Measurements from ENCODE around the gene HDAC4. TPM values are rescaled to one million over a fixed set of nuclear protein-coding genes. Genes with fewer than 3 reads are reported as not detected.

HDAC4 gene
- total RNA-seq, 1 experiment from 2014 or later = 40.1 TPM

GRCh38 chr2:239407112-239407511 is 6.3 kb upstream of the HDAC4 start:
- H3K36me3 ChIP-seq (ENCODE audit: control insufficient read depth, insufficient read depth, low read length) = no peaks in the 10 kb centered on the region
- CTCF ChIA-PET = no interaction called here
- TF ChIP-seq POLR2AphosphoS5 (IDR thresholded peaks at IDR 0.05; ENCODE audit: low read depth, low read length) = no peak
- no peak for TF ChIP-seq REST (IDR thresholded peaks at IDR 0.05; ENCODE audit: insufficient read depth in 1 of 2, low read depth in 2 of 2, low read length in 1 of 2)
- TF ChIP-seq CTCF (IDR thresholded peaks at IDR 0.05) = no peak
- TF ChIP-seq TCF7L2 (IDR thresholded peaks at IDR 0.05; ENCODE audit: low read depth, low read length) = no peak
- TF ChIP-seq SIN3A (IDR thresholded peaks at IDR 0.05; ENCODE audit: borderline replicate concordance, insufficient read depth, low read depth, low read length) = no peak
- POLR2A ChIA-PET = no interaction called here
- H3K27ac ChIP-seq (ENCODE audit: low read length) = no peak overlapping the region
- ATAC-seq = no peak
- no peaks in the 10 kb centered on the region for H3K9me3 ChIP-seq (ENCODE audit: control insufficient read depth, insufficient read depth, low read depth, low read length)
- H3K4me1 ChIP-seq (ENCODE audit: control insufficient read depth, insufficient read depth, low read length) = no peaks in the 10 kb centered on the region
- no peak for DNase-seq (ENCODE audit: low read depth, low spot score)
- H3K4me3 ChIP-seq (ENCODE audit: low read depth in 2 of 2, low read length in 2 of 2) = no peak overlapping the region
- no TSS peak for BruUV-seq (replicated peaks)
- intact Hi-C loops (cut with micrococcal nuclease; ENCODE audit: unreplicated experiment) = no loop called here
- in situ Hi-C loops (cut with HindIII; ENCODE audit: low pct_unique_long_range_greater_than_20kb, low sequenced_read_pairs) = no loop called here
- no peaks in the 10 kb centered on the region for H3K27me3 ChIP-seq (ENCODE audit: control insufficient read depth, insufficient read depth, low read length)

GRCh38 chr2:239406316-239406995 is 5.6 kb upstream of the HDAC4 start:
- Histone ChIP-seq H3K4me3 (ENCODE audit: low read depth in 2 of 2, low read length in 2 of 2) (no peak overlapping the region), H3K27me3 (ENCODE audit: control insufficient read depth, insufficient read depth, low read length) (no peaks in the 10 kb centered on the region), H3K36me3 (ENCODE audit: control insufficient read depth, insufficient read depth, low read length) (no peaks in the 10 kb centered on the region), H3K4me1 (ENCODE audit: control insufficient read depth, insufficient read depth, low read length) (no peaks in the 10 kb centered on the region), H3K27ac (ENCODE audit: low read length) (no peak overlapping the region), H3K9me3 (ENCODE audit: control insufficient read depth, insufficient read depth, low read depth, low read length) (no peaks in the 10 kb centered on the region)
- DNase-seq (ENCODE audit: low read depth, low spot score) = no peak
- no peak for ATAC-seq
- POLR2A ChIA-PET = no interaction called here
- CTCF ChIA-PET = no interaction called here
- in situ Hi-C loops (cut with HindIII; ENCODE audit: low pct_unique_long_range_greater_than_20kb, low sequenced_read_pairs) (no loop called here), intact Hi-C loops (cut with micrococcal nuclease; ENCODE audit: unreplicated experiment) (no loop called here)
- no TSS peak for BruUV-seq (replicated peaks)
- TF ChIP-seq TCF7L2 (IDR thresholded peaks at IDR 0.05; ENCODE audit: low read depth, low read length) = no peak
- TF ChIP-seq CTCF (IDR thresholded peaks at IDR 0.05) = no peak
- no peak for TF ChIP-seq REST (IDR thresholded peaks at IDR 0.05; ENCODE audit: insufficient read depth in 1 of 2, low read depth in 2 of 2, low read length in 1 of 2)
- no peak for TF ChIP-seq SIN3A (IDR thresholded peaks at IDR 0.05; ENCODE audit: borderline replicate concordance, insufficient read depth, low read depth, low read length)
- no peak for TF ChIP-seq POLR2AphosphoS5 (IDR thresholded peaks at IDR 0.05; ENCODE audit: low read depth, low read length)
